C4-2B (cell line): ENCODE measurements around the gene GADL1.

ENCODE experiments used
- CTCF ChIP-seq: fragments of 450-650 bp; conservative IDR thresholded peaks from 2 replicates; pipeline ENCODE4 v1.5.1; 2017; ENCODE audit warnings: mild to moderate bottlenecking
- ZFX ChIP-seq: fragments of 450-650 bp; IDR thresholded peaks from 2 replicates; pipeline ENCODE4 v1.6.1; 2017

GRCh38 chr3:30679045-30679444 lies 215.4 kb downstream of the GADL1 start:
- TF ChIP-seq CTCF: no peak
- TF ChIP-seq ZFX: no peak
